OCI-LY3 (cell line): Measurements from ENCODE around the gene PEX12.

ENCODE experiments used
- H2AFZ ChIP-seq: fragments of 200-600, 300-600 bp; shearing (Covaris generic); 2 replicates; pipeline ENCODE4 v1.6.0; 2014; ENCODE audit warnings: antibody characterized with exemption, low read depth, low read length
- H3K27ac ChIP-seq: fragments of 200-600, 300-600 bp; sonication (generic); 2 replicates; pipeline ENCODE4 v1.5.1; 2014; ENCODE audit warnings: mild to moderate bottlenecking, low read length, moderate library complexity, mixed read lengths
- H3K27me3 ChIP-seq: fragments of 200-600, 300-600 bp; sonication (generic); 2 replicates; pipeline ENCODE4 v1.6.1; 2014; ENCODE audit warnings: low read depth, low read length, mixed read lengths
- H3K36me3 ChIP-seq: fragments of 200-600, 300-600 bp; sonication (generic); replicated peaks from 2 replicates; pipeline ENCODE3; 2014; ENCODE audit warnings: low read depth, low read length, mixed read lengths
- H3K4me1 ChIP-seq: fragments of 300-600, 200-600 bp; sonication (generic); 2 replicates; pipeline ENCODE4 v1.6.1; 2014; ENCODE audit warnings: low read length, mixed read lengths
- H3K4me2 ChIP-seq: fragments of 200-600, 300-600 bp; sonication (generic); 2 replicates; pipeline ENCODE4 v1.6.1; 2014; ENCODE audit warnings: low read length, mixed read lengths
- H3K4me3 ChIP-seq: fragments of 300-600, 200-600 bp; sonication (generic); 2 replicates; pipeline ENCODE4 v1.5.1; 2014; ENCODE audit warnings: antibody characterized with exemption, mild to moderate bottlenecking, low read length, moderate library complexity
- H3K79me2 ChIP-seq: fragments of 300-600, 200-600 bp; shearing (Covaris generic); 2 replicates; pipeline ENCODE4 v1.6.1; 2014; ENCODE audit warnings: mild to moderate bottlenecking, low read length, mixed read lengths
- H3K9ac ChIP-seq: fragments of 300-600, 200-600 bp; shearing (Covaris generic); 2 replicates; pipeline ENCODE4 v1.6.0; 2014; ENCODE audit warnings: mild to moderate bottlenecking, low read length, moderate library complexity
- H3K9me3 ChIP-seq: fragments of 200-600, 300-600 bp; shearing (Covaris generic); 2 replicates; pipeline ENCODE4 v1.6.1; 2014; ENCODE audit warnings: low read length, mixed read lengths; ENCODE audit not compliant: insufficient read depth
- H4K20me1 ChIP-seq: fragments of 200-600, 300-600 bp; sonication (generic); 2 replicates; pipeline ENCODE4 v1.6.1; 2016; ENCODE audit warnings: low read length, mixed read lengths; ENCODE audit not compliant: insufficient read depth
- CTCF ChIP-seq: fragments of 200-600, 300-600 bp; sonication (generic); IDR thresholded peaks from 2 replicates; pipeline ENCODE4 v1.5.1; 2014; ENCODE audit warnings: antibody characterized with exemption, low read length, low read depth
- EZH2phosphoT487 ChIP-seq: fragments of 200-600 bp; shearing (Covaris generic); IDR thresholded peaks from 2 replicates; pipeline ENCODE4 v1.6.1; 2018; ENCODE audit warnings: antibody characterized with exemption, mixed run types, low read depth

The PEX12 gene

GRCh38 chr17:35577830-35578196 lies 558 bp downstream of the PEX12 start:
- Histone ChIP-seq H3K9me3 (no peaks in the 10 kb centered on the region), H2AFZ (peak overlapping the region; percentile 13), H3K9ac (peak overlapping the region; percentile 93), H3K79me2 (peaks cover 4% of the 10 kb centered on the region; the same call in 1 of the 2 replicates), H4K20me1 (no peaks in the 10 kb centered on the region), H3K4me2 (peak overlapping the region; percentile 96), H3K27ac (peak overlapping the region; percentile 68), H3K36me3 (peaks cover 9% of the 10 kb centered on the region), H3K27me3 (no peaks in the 10 kb centered on the region), H3K4me1 (peaks cover 12% of the 10 kb centered on the region), H3K4me3 (peak overlapping the region; percentile 89)
- TF ChIP-seq EZH2phosphoT487, result no peak
- TF ChIP-seq CTCF, result no peak

- TF ChIP-seq EZH2phosphoT487 (no peak), CTCF (no peak)
- H3K27ac ChIP-seq, result no peak overlapping the region
- no peaks in the 10 kb centered on the region for H4K20me1 ChIP-seq
- no peaks in the 10 kb centered on the region for H3K27me3 ChIP-seq
- peaks cover 9% of the 10 kb centered on the region for H3K36me3 ChIP-seq
- H3K9me3 ChIP-seq, result no peaks in the 10 kb centered on the region
- H3K79me2 ChIP-seq, result peaks cover 15% of the 10 kb centered on the region
- no peak overlapping the region for H2AFZ ChIP-seq
- H3K4me2 ChIP-seq, result no peak overlapping the region
- no peak overlapping the region for H3K9ac ChIP-seq
- no peak overlapping the region for H3K4me3 ChIP-seq
- H3K4me1 ChIP-seq, result peaks cover 12% of the 10 kb centered on the region
Observed at GRCh38 chr17:35575759-35576158, 2.6 kb downstream of the PEX12 start.

GRCh38 chr17:35569405-35569804 lies 9.0 kb downstream of the PEX12 start:
- Histone ChIP-seq H2AFZ (no peak overlapping the region), H3K4me2 (peak overlapping the region; percentile 90; the same call in 1 of the 2 replicates), H3K36me3 (peaks cover 2% of the 10 kb centered on the region), H3K4me1 (peaks cover 11% of the 10 kb centered on the region; the same call in 1 of the 2 replicates), H3K9me3 (no peaks in the 10 kb centered on the region), H3K9ac (no peak overlapping the region), H3K27ac (no peak overlapping the region), H3K4me3 (no peak overlapping the region), H4K20me1 (no peaks in the 10 kb centered on the region), H3K27me3 (no peaks in the 10 kb centered on the region), H3K79me2 (peaks cover 36% of the 10 kb centered on the region)
- no peak for TF ChIP-seq CTCF
- no peak for TF ChIP-seq EZH2phosphoT487

- H3K79me2 ChIP-seq, result peaks cover 36% of the 10 kb centered on the region
- H3K27ac ChIP-seq, result no peak overlapping the region
Observed at GRCh38 chr17:35568561-35568960, 9.8 kb downstream of the PEX12 start.

More at GRCh38 chr17:35568561-35568960, 9.8 kb downstream of the PEX12 start:
- Histone ChIP-seq H3K9me3 (no peaks in the 10 kb centered on the region), H2AFZ (peak overlapping the region; percentile 90; the same call in 1 of the 2 replicates), H3K4me1 (peaks cover 16% of the 10 kb centered on the region; the same call in 1 of the 2 replicates), H3K27me3 (no peaks in the 10 kb centered on the region), H3K4me3 (peak overlapping the region; percentile 98), H3K4me2 (peak overlapping the region; percentile 90), H4K20me1 (no peaks in the 10 kb centered on the region), H3K9ac (peak overlapping the region; percentile 86), H3K36me3 (no peaks in the 10 kb centered on the region)
- TF ChIP-seq EZH2phosphoT487 (no peak), CTCF (no peak)
